A673 (cell line): ENCODE measurements around the gene LYPLA2.

Source experiments
- CTCF ChIP-seq: fragments of 300-800, 200-600 bp; sonication (generic); conservative IDR thresholded peaks from 2 replicates; pipeline ENCODE4 v1.5.1; 2017; ENCODE audit warnings: low read depth, mild to moderate bottlenecking, antibody characterized with exemption, low read length, moderate library complexity, mixed read lengths
- EZH2 ChIP-seq: fragments of 200-600 bp; sonication (generic); IDR thresholded peaks from 2 replicates; pipeline ENCODE4 v1.6.1; 2017; ENCODE audit warnings: borderline replicate concordance, low read depth, mild to moderate bottlenecking, mixed read lengths, antibody characterized with exemption, low read length; ENCODE audit not compliant: poor library complexity, severe bottlenecking

DNA sequence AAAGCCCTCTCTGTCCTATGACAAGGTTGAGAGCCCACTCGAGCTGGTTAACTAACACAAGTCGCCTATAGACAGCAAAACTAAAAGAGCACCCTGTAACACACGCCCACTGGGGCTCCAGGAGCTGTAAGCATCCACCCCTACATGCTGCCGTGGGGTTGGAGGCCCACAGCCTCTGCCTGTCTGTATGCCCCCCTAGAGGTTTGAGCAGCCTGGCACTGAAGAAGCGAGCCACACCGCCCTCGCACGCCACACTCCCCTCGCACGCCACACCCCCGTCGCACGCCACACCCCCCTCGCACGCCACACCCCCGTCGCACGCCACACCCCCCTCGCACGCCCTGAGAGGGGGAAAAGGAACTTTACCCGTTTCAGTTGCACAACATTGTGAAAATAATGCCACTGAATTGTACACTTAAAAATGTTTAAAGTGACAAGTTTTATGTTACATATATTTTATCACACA lies 47.5 kb downstream of the LYPLA2 start:
- TF ChIP-seq CTCF: no peak
- TF ChIP-seq EZH2: no peak
